ENCODE data around the gene UBE2Z. TPM values are rescaled to one million over a fixed set of nuclear protein-coding genes. Genes with fewer than 3 reads are reported as not detected.

UBE2Z gene
- 121 and 122 TPM in 2 replicates for total RNA-seq
- 46.0 TPM for total RNA-seq (2013)
- polyA plus RNA-seq, result 56.2 and 87.1 TPM in 2 replicates
- polyA minus RNA-seq, result 58.3 and 74.5 TPM in 2 replicates

GRCh38 chr17:48908047-48908843 lies at the start of gene UBE2Z:
UBE2Z (plus strand) TSS chr17:48908407; CDS start chr17:48908504, 97 bp downstream.
- Histone ChIP-seq H3K4me2 (replicated peaks; ENCODE audit: low read depth, low read length, poor library complexity, severe bottlenecking) (peak within 1 kb of the TSS; percentile 84), H3K9ac (ENCODE audit: low read length) (peak within 1 kb of the TSS; percentile 67), H4K20me1 (ENCODE audit: control insufficient read depth, insufficient read depth, low read length, poor library complexity, severe bottlenecking) (peaks cover 40% of the 10 kb centered on the region), H3K4me3 (ENCODE audit: control extremely low read depth in 1 of 5, extremely low read depth in 1 of 5, insufficient read depth in 1 of 5, low read depth in 2 of 5, low read length in 4 of 5) (peak within 1 kb of the TSS; percentile 36 to 79 (median 72)), H3K4me1 (ENCODE audit: control insufficient read depth in 2 of 2, insufficient read depth in 2 of 2, low read length in 2 of 2) (peaks cover 26 to 30% of the 10 kb centered on the region in 2 donors), H3K9me3 (ENCODE audit: control extremely low read depth in 1 of 3, control insufficient read depth in 2 of 3, insufficient read depth in 1 of 3, low read length in 2 of 3) (no peaks in the 10 kb centered on the region), H3K27ac (ENCODE audit: low read length in 2 of 2) (peak within 1 kb of the TSS; percentile 78 to 82), H3K27me3 (replicated peaks in 1 of 4; ENCODE audit: control extremely low read depth in 1 of 4, control insufficient read depth in 3 of 4, insufficient read depth in 4 of 4, low read length in 3 of 4) (no peaks in the 10 kb centered on the region), H2AFZ (ENCODE audit: insufficient read depth, low read depth, low read length, poor library complexity, severe bottlenecking) (peak within 1 kb of the TSS; percentile 81), H3K79me2 (ENCODE audit: control insufficient read depth, insufficient read depth, low read length) (peaks cover 51% of the 10 kb centered on the region), H3K36me3 (replicated peaks in 1 of 2; ENCODE audit: control extremely low read depth in 1 of 2, control insufficient read depth in 1 of 2, extremely low read depth in 1 of 2, insufficient read depth in 2 of 2, low read length in 1 of 2) (peaks cover 0 to 28% of the 10 kb centered on the region in 2 experiments)
- H3K9me3 Mint-ChIP-seq (ENCODE audit: insufficient read depth), result no peaks in the 10 kb centered on the region
- peak within 1 kb of the TSS; percentile 95 for H3K4me3 Mint-ChIP-seq
- DNase-seq, result peak; percentile 96
- ATAC-seq (ENCODE audit: low read depth), result peak; percentile 90
- ChIA-PET POLR2A (interaction anchor here (0.9 to 2.6 kb wide), 6 partner anchors 13 to 284 kb away, joined by 3 to 30 read pairs (median 4); partner anchors contain the start of genes ATP5MC1 and SNF8), CTCF (interaction anchor here (0.6 to 2.7 kb wide), 5 partner anchors 16 to 70 kb away, joined by 3 to 10 read pairs (median 5); partner anchors contain the start of gene ATP5MC1)
- intact Hi-C loops (cut with micrococcal nuclease), result loop anchor here (1.0 to 10.0 kb wide), 5 partner anchors 16 to 881 kb away; partner anchors contain the start of genes ATP5MC1, CALCOCO2, CBX1 and KAT7
- TF ChIP-seq EZH2 (IDR thresholded peaks at IDR 0.05; ENCODE audit: borderline replicate concordance, insufficient read depth, low read depth, low read length, poor library complexity, severe bottlenecking), result no peak
- no peak for TF ChIP-seq CTCF (IDR thresholded peaks at IDR 0.05)
- H3K4me1 Mint-ChIP-seq, result peaks cover 45% of the 10 kb centered on the region
- under 1% methylated on average over 81 of the region's 81 CpGs for WGBS (ENCODE audit: insufficient coverage)
- peak within 1 kb of the TSS; percentile 99 for H3K27ac Mint-ChIP-seq
- H3K27me3 Mint-ChIP-seq, result no peaks in the 10 kb centered on the region

GRCh38 chr17:48860034-48860433 lies 48.2 kb upstream of the UBE2Z start:
- Histone ChIP-seq H4K20me1 (ENCODE audit: control insufficient read depth, insufficient read depth, low read length, poor library complexity, severe bottlenecking) (no peaks in the 10 kb centered on the region), H3K27me3 (replicated peaks in 1 of 4; ENCODE audit: control extremely low read depth in 1 of 4, control insufficient read depth in 3 of 4, insufficient read depth in 4 of 4, low read length in 3 of 4) (no peaks in the 10 kb centered on the region), H3K36me3 (replicated peaks in 1 of 2; ENCODE audit: control extremely low read depth in 1 of 2, control insufficient read depth in 1 of 2, extremely low read depth in 1 of 2, insufficient read depth in 2 of 2, low read length in 1 of 2) (peaks cover 4 to 73% of the 10 kb centered on the region in 2 experiments), H3K9ac (ENCODE audit: low read length) (no peak overlapping the region), H3K79me2 (ENCODE audit: control insufficient read depth, insufficient read depth, low read length) (no peaks in the 10 kb centered on the region), H3K9me3 (ENCODE audit: control extremely low read depth in 1 of 3, control insufficient read depth in 2 of 3, insufficient read depth in 1 of 3, low read length in 2 of 3) (no peaks in the 10 kb centered on the region), H3K4me3 (ENCODE audit: control extremely low read depth in 1 of 5, extremely low read depth in 1 of 5, insufficient read depth in 1 of 5, low read depth in 2 of 5, low read length in 4 of 5) (no peak overlapping the region), H3K4me1 (ENCODE audit: control insufficient read depth in 2 of 2, insufficient read depth in 2 of 2, low read length in 2 of 2) (no peaks in the 10 kb centered on the region), H2AFZ (ENCODE audit: insufficient read depth, low read depth, low read length, poor library complexity, severe bottlenecking) (no peak overlapping the region), H3K4me2 (replicated peaks; ENCODE audit: low read depth, low read length, poor library complexity, severe bottlenecking) (no peak overlapping the region), H3K27ac (ENCODE audit: low read length in 2 of 2) (no peak overlapping the region)
- H3K4me3 Mint-ChIP-seq, result no peak overlapping the region
- peak; percentile 59 for TF ChIP-seq CTCF (IDR thresholded peaks at IDR 0.05)
- TF ChIP-seq EZH2 (IDR thresholded peaks at IDR 0.05; ENCODE audit: borderline replicate concordance, insufficient read depth, low read depth, low read length, poor library complexity, severe bottlenecking), result no peak
- H3K9me3 Mint-ChIP-seq (ENCODE audit: insufficient read depth), result no peaks in the 10 kb centered on the region
- WGBS (ENCODE audit: insufficient coverage), result 93% methylated on average over 2 of the region's 3 CpGs
- intact Hi-C loops (cut with micrococcal nuclease), result no loop called here
- no peaks in the 10 kb centered on the region for H3K27me3 Mint-ChIP-seq
- ChIA-PET CTCF (interaction anchor here (0.6 to 2.7 kb wide), 4 partner anchors 19 to 46 kb away, joined by 3 to 10 read pairs (median 4); no protein-coding TSS in a partner anchor), POLR2A (no interaction called here)
- H3K4me1 Mint-ChIP-seq, result no peaks in the 10 kb centered on the region
- ATAC-seq (ENCODE audit: low read depth), result no peak
- no peak overlapping the region for H3K27ac Mint-ChIP-seq
- no peak for DNase-seq

Data from B cell (primary cell).